Prostate gland (tissue), 2 donors: ENCODE results near the gene SHISAL1. TPM values are rescaled to one million over a fixed set of nuclear protein-coding genes. Genes with fewer than 3 reads are reported as not detected.

ENCODE experiments used
- DNase-seq: peaks from one replicate; pipeline ENCODE4 v3.0.0-alpha.2; 2019; ENCODE audit warnings: low spot score
- H3K27ac ChIP-seq, 2 donors: fragments of 200-600 bp; sonication (generic); 2 replicates each; pipeline ENCODE4 v1.5.1; 2017 to 2019
- H3K27me3 ChIP-seq: fragments of 200-600 bp; sonication (generic); replicated peaks from 2 replicates; pipeline ENCODE4 v1.5.1; 2019; ENCODE audit not compliant: insufficient read depth
- H3K36me3 ChIP-seq, 2 donors: fragments of 200-600 bp; sonication (generic); 1 replicate in 1 of 2; 2 replicates in 1 of 2; pipeline versions ENCODE4 v1.5.1 to v1.8.1; 2017 to 2019
- H3K4me1 ChIP-seq: fragments of 200-600 bp; sonication (generic); replicated peaks from 2 replicates; pipeline ENCODE4 v1.5.1; 2019
- H3K4me3 ChIP-seq, 2 donors: fragments of 200-600 bp; sonication (generic); 2 replicates each; pipeline ENCODE4 v1.5.1; 2017 to 2019
- H3K9me3 ChIP-seq: fragments of 200-600 bp; sonication (generic); 2 replicates; pipeline ENCODE4 v1.5.1; 2017
- CTCF ChIP-seq, 4 experiments: fragments of 200-600 bp in 2 of 4; fragments of 450-650 bp in 2 of 4; sonication (generic) in 2 of 4; IDR thresholded peaks; 1 replicate in 3 of 4; 2 replicates in 1 of 4; pipeline ENCODE4 v1.5.1; 2016 to 2019; ENCODE audit warnings: antibody characterized with exemption in 4 of 4, mild to moderate bottlenecking in 2 of 4, moderate library complexity in 2 of 4
- POLR2A ChIP-seq: fragments of 450-650 bp; IDR thresholded peaks from one replicate; pipeline ENCODE4 v1.6.1; 2016; ENCODE audit warnings: antibody characterized with exemption, mild to moderate bottlenecking
- POLR2AphosphoS5 ChIP-seq: sonication (generic); formaldehyde crosslinking; IDR thresholded peaks from one replicate; pipeline ENCODE4 v1.6.1; 2017; ENCODE audit warnings: antibody characterized with exemption
- WGBS: methylation state at CpG from one replicate; pipeline ENCODE4 v1.1.5; 2018; 5-methylcytosine and 5-hydroxymethylcytosine counted together
- intact Hi-C: fragments of 100-400 bp; cut with DNase I; formaldehyde crosslinking; loops from one replicate; pipeline ENCODE4 v1.14.2; 2022
- total RNA-seq, 2 donors: library from RNA; depleted of rRNA; stranded (reverse); fragments of >200 nt; gene quantifications; one replicate each; pipeline ENCODE4 v1.1.0, GENCODE V29; 2016

The SHISAL1 gene
- total RNA-seq, 2 donors from 2014 or later = 1.8 to 7.8 TPM

DNA sequence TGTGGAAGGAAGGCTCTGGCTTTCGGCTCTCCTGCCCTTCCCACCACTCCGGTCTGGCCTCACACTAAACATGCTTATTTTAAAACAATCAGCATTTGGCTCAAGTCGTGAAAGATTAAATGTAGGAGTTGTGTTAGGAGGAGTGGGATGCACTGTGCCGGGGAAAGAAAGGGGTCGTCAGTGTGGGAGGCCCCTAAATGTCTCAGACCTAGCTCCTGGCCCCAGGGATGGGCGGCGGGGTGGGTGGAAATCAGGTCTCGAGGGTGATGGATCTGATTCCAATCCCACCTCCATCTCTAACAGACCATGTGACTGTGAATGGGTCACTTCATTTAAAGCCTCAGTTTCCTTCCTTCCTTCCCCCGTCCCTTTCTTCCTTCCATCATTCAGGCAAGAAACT lies 6.9 kb upstream of the SHISAL1 start:
- H3K27ac ChIP-seq = no peak overlapping the region
- no peaks in the 10 kb centered on the region for H3K4me1 ChIP-seq
- intact Hi-C loops = loop anchor here (10.0 kb wide), 2 partner anchors 235 to 325 kb away; no protein-coding TSS in a partner anchor
- H3K27me3 ChIP-seq = no peaks in the 10 kb centered on the region
- WGBS = 81% methylated on average over 9 of the region's 9 CpGs
- no peaks in the 10 kb centered on the region for H3K36me3 ChIP-seq
- no peak overlapping the region for H3K4me3 ChIP-seq
- DNase-seq = no peak
- no peak for TF ChIP-seq CTCF (IDR thresholded peaks at IDR 0.05)
- no peak for TF ChIP-seq POLR2AphosphoS5
- TF ChIP-seq POLR2A = no peak
- H3K9me3 ChIP-seq = no peaks in the 10 kb centered on the region

- TF ChIP-seq CTCF (IDR thresholded peaks at IDR 0.05) (no peak), POLR2A (no peak), POLR2AphosphoS5 (no peak)
- H3K9me3 ChIP-seq = no peaks in the 10 kb centered on the region
- no peak overlapping the region for H3K27ac ChIP-seq
- H3K27me3 ChIP-seq = no peaks in the 10 kb centered on the region
- intact Hi-C loops = no loop called here
- H3K36me3 ChIP-seq = no peaks in the 10 kb centered on the region
- H3K4me1 ChIP-seq = no peaks in the 10 kb centered on the region
- WGBS = 90% methylated on average over 7 of the region's 9 CpGs
- H3K4me3 ChIP-seq = no peak overlapping the region
- DNase-seq = no peak
Measured at GRCh38 chr22:44318751-44319150, 6.0 kb upstream of the SHISAL1 start.

DNA sequence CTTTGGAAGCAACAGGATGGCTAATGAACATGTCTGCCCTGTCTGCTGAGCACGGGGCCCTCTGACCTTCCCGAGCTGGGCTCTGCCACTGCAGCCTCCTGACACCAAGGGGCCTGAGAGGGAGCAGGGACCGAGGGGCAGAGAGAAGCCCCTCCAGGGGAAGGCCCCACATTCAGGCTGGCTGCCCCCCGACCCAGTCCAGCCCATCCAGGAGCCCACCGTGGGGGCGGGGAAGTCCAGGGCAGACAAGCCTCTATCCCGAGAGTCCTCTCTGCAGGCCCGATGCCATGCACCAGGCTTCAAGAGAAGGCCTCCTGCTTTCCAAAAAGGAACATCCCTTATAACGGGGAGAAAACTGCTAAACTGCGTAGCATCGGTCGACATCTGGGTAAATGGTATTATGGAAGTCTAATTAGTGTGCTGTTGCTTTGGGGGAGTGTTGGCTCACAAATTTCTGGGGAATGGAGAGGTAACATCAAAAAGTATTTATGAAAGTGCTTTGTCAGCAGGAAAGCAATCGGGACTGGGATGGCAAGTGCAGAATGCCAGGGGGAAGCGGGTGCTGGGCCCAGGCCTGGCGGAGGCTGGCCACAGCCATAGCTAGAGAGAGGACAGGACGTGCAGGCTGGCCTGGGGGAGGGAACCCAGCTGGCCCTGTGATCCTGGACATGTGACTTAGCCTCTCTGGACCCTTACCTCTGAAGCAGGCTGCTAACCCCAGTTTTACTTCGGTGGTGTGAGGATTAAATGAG lies 5.3 kb upstream of the SHISAL1 start:
- Histone ChIP-seq H3K4me1 (no peaks in the 10 kb centered on the region), H3K36me3 (no peaks in the 10 kb centered on the region), H3K9me3 (no peaks in the 10 kb centered on the region), H3K4me3 (no peak overlapping the region), H3K27ac (no peak overlapping the region), H3K27me3 (no peaks in the 10 kb centered on the region)
- no peak for DNase-seq
- TF ChIP-seq POLR2AphosphoS5 (no peak), POLR2A (no peak), CTCF (IDR thresholded peaks at IDR 0.05) (no peak)
- WGBS = 85% methylated on average over 17 of the region's 17 CpGs
- intact Hi-C loops = no loop called here

GRCh38 chr22:44317123-44317444 lies 4.3 kb upstream of the SHISAL1 start:
- intact Hi-C loops = no loop called here
- TF ChIP-seq POLR2A (no peak), CTCF (IDR thresholded peaks at IDR 0.05) (no peak), POLR2AphosphoS5 (no peak)
- no peak for DNase-seq
- Histone ChIP-seq H3K36me3 (no peaks in the 10 kb centered on the region), H3K4me1 (no peaks in the 10 kb centered on the region), H3K4me3 (no peak overlapping the region), H3K27ac (no peak overlapping the region), H3K27me3 (no peaks in the 10 kb centered on the region), H3K9me3 (no peaks in the 10 kb centered on the region)
- WGBS = 83% methylated on average over 6 of the region's 18 CpGs

DNA sequence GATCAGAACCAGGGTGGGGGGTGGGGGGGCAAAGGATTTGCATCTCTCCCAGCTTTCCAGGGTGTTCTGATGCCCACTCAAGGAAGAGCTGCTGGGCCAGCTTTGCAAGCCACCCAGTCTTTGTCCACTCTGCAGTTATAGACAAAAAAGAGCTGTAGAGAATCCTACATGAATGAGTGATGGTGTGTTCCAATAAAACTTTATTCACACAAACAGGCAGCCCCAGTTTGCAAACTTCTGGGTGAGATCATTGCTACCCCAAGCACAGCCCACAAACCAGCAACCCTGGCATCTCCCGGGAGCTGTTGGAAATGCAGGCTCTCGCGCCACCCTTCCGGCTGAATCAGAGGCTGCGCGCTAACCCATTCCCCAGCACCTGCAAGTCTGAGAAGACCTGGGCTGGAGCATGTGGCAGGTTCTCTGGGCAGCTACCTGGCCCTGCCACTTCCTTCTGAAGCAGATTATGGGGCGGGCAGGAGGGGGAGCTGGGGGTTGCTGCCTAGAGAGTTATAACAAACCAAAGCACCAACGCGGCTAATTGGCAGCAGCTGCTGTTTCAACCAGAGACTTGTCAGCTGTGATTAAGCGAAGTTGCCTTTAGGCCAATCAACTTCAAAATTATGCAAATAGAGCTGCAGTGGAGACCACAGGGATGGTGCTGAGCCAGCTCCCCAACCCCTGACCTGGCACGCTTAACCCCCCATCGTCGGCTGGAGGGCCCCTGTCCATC lies 3.8 kb upstream of the SHISAL1 start:
- Histone ChIP-seq H3K27ac (no peak overlapping the region), H3K4me3 (no peak overlapping the region), H3K9me3 (no peaks in the 10 kb centered on the region), H3K36me3 (no peaks in the 10 kb centered on the region), H3K27me3 (no peaks in the 10 kb centered on the region), H3K4me1 (no peaks in the 10 kb centered on the region)
- WGBS = 81% methylated on average over 13 of the region's 13 CpGs
- intact Hi-C loops = no loop called here
- TF ChIP-seq POLR2AphosphoS5 (no peak), CTCF (IDR thresholded peaks at IDR 0.05) (no peak), POLR2A (no peak)
- no peak for DNase-seq
